Measurements from ENCODE around the gene TSHZ2.
"Not testable (repeated sequence)": the region's sequence is repeated elsewhere in the genome, so short reads cannot be mapped to it uniquely, and the experiment has no call there.

The TSHZ2 gene

GRCh38 chr20:53083411-53083810, 111.3 kb downstream of the TSHZ2 start:
- DNase-seq (ENCODE audit: low read depth in 2 of 2): no peak

GRCh38 chr20:53084408-53084997, 112.3 kb downstream of the TSHZ2 start:
- no peak for DNase-seq (ENCODE audit: low read depth in 2 of 2)

DNA sequence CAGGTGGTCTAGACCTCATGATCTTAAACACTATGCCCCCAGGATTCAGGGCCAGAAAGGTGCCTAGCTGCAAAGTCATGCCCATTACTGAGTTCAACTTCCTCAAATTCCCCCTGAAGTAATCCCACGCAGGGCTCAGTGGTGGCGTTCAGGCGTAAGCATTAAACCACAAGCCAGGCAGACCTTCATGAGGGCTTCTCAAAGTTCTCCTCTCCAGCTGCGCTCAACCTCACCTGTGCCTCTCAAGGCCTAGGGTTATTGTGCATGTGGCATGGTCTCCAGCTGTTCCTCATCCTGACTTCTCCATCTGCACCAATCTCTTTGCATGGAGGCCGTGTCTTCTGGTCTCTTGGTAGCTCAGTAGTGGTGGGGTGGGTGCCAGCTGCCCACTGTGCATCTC, 113.6 kb downstream of the TSHZ2 start:
- DNase-seq (ENCODE audit: low read depth in 2 of 2): no peak

DNA sequence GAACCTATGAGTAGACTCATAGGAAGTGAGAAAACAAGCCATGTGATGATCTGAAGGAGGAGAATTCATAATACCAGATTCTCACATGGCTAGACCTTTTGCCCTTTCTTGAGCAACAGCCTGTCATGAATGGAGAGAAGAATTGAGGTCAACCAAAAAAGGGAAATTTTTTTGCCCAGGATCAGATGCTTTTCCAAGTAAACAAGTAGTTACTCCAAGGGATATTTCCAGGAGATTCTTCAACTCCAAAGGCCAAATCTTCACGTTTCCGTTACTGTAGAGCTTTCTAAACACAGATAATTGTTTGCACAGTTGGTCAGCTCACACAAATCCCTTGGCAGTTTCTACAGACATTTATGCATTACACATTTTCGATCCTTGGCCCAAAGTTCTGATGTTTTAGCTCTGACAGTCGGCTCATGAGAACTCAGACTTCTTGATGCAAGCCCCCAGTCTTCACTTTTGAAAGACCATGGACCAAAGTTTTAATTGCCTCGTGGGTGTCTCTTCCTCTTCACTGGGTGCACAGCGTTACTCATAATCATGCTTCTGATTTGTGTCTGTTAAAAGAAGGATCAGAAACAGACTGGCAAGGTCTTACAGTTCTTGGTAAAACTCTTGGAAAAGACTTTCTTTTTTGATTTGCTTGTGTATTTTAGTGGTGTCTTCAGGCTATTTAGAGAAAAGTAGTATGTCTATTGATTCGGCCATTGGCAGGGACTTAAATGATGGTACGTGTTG, 115.0 kb downstream of the TSHZ2 start:
- no peak for DNase-seq (ENCODE audit: low read depth in 2 of 2)

GRCh38 chr20:53088786-53089185, 116.6 kb downstream of the TSHZ2 start:
- DNase-seq (ENCODE audit: low read depth in 2 of 2): no peak

- DNase-seq (ENCODE audit: low read depth in 2 of 2): not testable (repeated sequence)
Measured at GRCh38 chr20:53089851-53090250, 117.7 kb downstream of the TSHZ2 start.

- no peak for DNase-seq (ENCODE audit: low read depth in 2 of 2)
Measured at GRCh38 chr20:53091789-53092188, 119.6 kb downstream of the TSHZ2 start.

DNA sequence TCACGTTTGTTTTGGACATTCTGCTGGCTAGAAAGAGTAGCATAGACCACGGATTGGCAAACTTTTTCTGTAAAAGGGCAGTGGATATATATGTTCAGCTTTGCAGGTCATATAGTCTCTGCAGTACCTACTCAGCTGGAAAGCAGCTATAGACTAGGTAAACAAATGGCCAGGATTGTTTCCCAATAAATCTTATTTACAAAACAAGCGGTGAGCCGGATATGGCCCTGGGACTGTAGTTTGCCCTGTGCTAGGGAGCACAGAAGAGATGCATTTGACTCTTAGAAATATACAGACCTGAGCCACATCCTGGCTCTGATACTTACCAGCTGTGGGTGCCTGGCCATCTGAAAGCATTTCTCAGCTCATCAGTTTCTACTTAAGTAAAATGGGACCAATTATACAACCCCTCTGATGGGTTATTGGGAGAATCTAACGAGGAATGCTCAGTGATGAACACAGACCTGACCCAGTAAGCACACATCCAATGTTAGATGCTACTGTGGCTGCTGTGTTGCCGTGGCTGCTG, 120.7 kb downstream of the TSHZ2 start:
- no peak for DNase-seq (ENCODE audit: low read depth in 2 of 2)

GRCh38 chr20:53097371-53097770, 125.2 kb downstream of the TSHZ2 start:
- no peak for DNase-seq (ENCODE audit: low read depth in 2 of 2)

DNA sequence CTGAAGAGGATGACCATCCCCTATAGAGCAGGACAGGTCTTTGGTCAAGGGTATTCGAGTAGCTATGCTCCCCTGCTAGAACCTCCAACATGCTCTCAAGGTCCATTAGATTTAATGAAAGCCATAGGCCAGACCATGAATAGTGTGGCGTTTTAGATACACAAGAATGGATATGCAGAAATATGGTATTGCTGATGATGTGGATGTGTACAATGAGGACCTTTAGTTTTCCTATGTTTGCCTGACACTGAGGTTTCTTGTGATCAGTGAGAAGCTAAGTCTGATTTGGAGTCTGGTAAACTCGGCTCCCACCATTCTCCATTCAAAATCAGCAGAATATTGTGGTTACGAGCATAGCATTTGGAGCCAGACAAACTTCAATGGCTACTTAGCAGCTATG, 125.6 kb downstream of the TSHZ2 start:
- DNase-seq (ENCODE audit: low read depth in 2 of 2): no peak

DNA sequence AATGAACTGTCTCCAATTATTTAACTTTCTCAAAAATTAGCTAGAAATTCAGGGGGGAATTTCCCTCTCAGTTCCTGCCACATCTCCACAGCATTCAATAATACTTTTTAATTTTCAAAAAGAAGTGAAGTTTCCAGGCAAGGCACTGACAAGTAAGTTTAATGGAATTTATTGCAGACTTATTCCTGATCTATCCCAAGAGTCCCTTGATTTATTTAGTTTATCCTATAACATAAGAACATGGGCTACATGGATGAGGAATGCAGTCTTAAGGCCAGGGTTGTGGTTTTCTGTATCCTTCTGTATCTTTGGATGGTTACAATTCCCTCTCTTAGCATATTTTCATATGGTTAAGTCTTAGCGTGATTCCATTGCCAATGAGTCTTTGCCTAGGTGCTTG, 126.5 kb downstream of the TSHZ2 start:
- no peak for DNase-seq (ENCODE audit: low read depth in 2 of 2)

DNA sequence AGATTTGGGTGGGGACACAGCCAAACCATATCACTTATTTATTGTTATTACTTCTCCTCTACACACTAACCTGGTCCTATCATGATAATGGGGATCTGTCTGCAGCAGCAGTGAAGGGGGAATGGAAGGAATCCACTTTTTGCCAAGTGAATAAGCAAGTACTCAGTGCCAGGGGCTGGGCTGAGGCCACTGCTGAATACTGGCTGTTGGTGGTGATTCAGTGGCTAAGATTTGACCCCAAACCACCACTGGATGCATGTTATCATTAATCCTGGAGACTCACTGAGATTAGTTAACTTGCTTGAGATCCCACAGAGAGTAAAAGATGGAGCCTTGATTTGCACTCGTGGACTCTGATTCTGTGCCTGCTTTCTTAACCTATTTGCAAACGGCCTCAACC, 127.7 kb downstream of the TSHZ2 start:
- no peak for DNase-seq (ENCODE audit: low read depth in 2 of 2)

DNA sequence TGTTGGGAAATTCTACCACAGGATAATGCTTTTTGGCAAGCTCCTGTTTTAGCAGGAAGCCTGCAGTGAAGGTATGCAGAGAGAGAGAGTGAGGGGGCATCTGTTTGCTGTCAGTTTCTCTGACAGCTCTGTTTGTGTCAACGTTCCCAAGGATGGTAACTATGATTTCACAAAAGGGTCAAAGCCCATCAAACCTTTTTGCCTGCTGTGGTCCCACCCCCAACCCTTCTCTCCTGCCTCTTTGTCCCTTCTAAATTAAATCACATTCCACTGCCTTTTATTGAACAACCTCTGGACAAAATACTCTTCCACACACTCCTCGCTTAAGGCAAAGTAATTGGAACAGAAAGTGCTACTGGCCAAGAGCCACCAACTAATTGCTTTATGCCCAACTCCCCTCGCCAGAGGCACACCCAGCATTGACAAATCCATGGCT, 128.3 kb downstream of the TSHZ2 start:
- DNase-seq (ENCODE audit: low read depth in 2 of 2): no peak

DNA sequence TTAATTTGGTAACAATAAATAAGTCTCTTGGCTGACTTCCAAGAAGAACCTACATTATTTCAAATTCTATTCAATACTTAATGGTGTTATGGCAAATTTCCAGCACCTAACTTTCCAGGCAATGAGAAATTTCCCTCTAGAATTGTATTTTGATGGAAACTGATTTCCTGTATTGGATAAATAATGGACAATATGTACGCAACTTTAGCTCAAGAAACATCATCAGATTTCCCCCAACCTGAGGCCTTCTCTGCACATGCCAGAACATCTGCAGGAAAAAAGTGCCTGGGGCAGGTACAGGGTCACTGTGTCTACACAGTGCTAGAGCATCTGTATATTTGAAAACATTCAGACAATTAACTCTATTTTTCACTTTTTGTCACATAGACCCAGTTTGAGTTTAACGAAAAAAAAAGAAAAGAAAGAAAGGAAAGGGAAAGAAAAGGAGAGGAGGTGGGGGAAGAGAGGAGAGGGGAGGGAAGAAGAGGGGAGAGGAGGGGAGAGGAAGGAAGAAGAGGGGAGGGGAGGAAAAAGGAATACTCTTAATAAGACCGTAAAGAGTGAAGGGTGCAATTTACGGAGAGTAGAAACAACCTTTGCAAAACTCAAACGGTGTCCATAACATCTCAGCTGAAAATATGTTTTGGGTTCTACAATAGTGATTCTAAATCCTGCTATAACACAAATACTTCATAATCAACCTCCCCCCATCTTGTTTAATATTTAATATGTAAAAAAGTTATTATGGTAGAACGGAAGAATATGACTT, 130.0 kb downstream of the TSHZ2 start:
- DNase-seq (ENCODE audit: low read depth in 2 of 2): no peak

DNA sequence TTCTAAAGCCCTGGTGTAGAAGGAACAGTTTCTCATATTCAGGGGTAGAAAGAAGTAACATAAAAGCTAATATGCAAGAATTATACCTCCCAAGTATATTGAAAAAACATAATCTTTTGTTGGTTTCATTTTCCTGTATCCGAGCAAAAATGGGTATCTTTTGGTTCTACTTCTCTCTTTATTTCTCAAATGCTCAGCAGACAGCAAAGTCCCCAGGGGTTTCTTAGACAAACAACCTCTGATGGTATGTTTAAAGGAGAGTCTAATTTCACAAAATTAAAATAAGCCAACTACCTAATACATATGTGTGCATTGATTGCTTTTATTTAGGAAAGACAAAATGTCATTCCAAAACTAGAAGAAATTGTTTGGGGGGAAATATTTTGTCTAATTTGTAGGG, 131.0 kb downstream of the TSHZ2 start:
- no peak for DNase-seq (ENCODE audit: low read depth in 2 of 2)

DNA sequence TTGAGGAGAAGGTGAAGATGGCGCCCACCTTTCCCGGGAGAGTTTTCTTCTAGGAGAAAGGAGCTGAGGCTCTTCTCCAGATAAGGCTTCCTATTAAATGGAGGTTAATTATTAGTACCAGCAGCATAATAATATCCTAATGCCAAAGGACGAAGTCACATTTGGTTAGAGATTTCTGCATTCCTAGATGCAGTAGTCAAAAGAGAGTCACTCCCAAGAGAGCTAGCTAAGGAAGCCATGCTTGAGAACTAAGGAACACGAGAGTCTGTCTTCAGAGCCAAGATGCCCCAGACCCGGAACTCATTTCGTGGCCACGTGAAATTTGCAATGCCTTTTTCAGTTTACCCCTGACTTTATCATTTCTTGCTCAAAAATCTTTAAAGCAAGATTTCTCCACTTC, 132.7 kb downstream of the TSHZ2 start:
- DNase-seq (ENCODE audit: low read depth in 2 of 2): no peak

DNA sequence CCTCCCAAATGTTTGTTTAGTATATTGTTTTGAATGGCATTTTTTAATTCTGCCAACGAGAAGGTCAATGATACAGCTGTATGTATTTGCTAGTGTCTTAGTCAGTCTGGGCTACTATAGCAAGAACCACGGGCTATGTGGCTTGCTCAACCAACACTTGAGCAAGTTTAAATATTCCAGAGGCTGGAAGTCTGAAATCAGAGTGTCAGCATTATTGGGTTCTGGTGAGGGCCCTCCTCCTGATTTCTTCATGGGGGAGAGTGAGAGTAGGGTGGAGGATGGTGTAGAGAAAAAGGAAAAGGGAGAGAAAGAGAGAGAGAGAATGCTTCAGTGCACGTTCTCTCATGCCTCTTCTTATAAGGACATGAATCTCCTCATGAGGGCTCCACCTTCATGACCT, 144.6 kb downstream of the TSHZ2 start:
- DNase-seq (ENCODE audit: low read depth in 2 of 2): no peak

- DNase-seq (ENCODE audit: low read depth in 2 of 2): no peak
Measured at GRCh38 chr20:53122853-53123252, 150.7 kb downstream of the TSHZ2 start.

DNA sequence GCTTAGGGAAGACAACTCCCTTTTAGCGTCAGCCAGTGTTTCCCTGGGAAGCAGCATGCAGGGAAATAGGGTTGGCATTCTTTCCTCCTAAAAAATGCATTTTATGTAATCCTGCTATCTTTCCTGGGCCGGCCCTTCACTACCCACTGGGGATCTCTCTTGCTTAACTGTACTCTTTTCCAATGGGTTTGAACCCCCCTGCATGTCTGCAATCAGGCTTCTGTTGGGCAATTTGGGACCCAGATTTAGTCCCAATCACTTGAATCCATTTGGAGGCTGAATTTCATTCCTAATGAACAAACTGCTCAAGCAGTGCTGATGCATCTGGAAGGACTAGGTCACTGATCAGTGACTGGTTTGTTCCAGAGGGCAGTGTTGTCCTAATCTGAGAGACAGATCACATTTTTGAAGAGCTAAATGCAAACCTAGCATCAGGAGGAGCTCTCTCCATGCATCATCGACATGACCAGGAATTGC, 152.0 kb downstream of the TSHZ2 start:
- DNase-seq (ENCODE audit: low read depth in 2 of 2): no peak

GRCh38 chr20:53124803-53125202, 152.6 kb downstream of the TSHZ2 start:
- DNase-seq (ENCODE audit: low read depth in 2 of 2): no peak

- no peak for DNase-seq (ENCODE audit: low read depth in 2 of 2)
Measured at GRCh38 chr20:53126185-53126584, 154.0 kb downstream of the TSHZ2 start.

- no peak for DNase-seq (ENCODE audit: low read depth in 2 of 2)
Measured at GRCh38 chr20:53127027-53127426, 154.9 kb downstream of the TSHZ2 start.

DNA sequence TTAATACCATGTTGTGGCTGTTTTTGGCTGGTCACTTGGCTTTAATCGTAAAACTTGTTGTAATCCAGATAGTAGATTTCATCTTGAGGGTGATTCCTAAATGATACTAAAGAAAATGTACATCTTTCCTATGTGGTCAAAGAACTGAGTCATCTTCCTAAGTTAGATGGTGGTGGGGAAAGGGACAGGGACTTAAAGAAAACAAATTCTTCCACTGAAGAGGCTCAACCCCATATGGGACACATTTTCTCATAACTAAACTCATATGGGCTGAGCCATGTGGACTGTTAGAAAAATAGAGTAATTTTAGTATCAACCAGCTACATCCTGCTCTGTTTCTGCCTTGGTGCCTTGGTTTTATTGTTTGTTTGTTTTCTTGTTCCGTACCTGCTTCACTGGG, 155.8 kb downstream of the TSHZ2 start:
- no peak for DNase-seq (ENCODE audit: low read depth in 2 of 2)

Measured in stimulated activated CD4-positive, alpha-beta T cell treated with anti-CD3 and anti-CD28 coated beads, Interleukin-1b, Interleukin-23, amount 100 ng/mL, for 4 hours (primary cell).